Ureter (tissue), 1 donor: ENCODE results near the gene ALAS1. TPM values are rescaled to one million over a fixed set of nuclear protein-coding genes. Genes with fewer than 3 reads are reported as not detected.

Source experiments
- DNase-seq: peaks from one replicate; pipeline ENCODE4 v3.0.0-alpha.2; 2020; ENCODE audit warnings: low spot score
- total RNA-seq: library from RNA; stranded (reverse); gene quantifications from one replicate; pipeline ENCODE4 v1.2.4, GENCODE V29; 2023
- donor health status: DM: yes; HTN: yes; CAD: no.

ALAS1 gene
- total RNA-seq, 1 donor from 2014 or later: 144 TPM

DNA sequence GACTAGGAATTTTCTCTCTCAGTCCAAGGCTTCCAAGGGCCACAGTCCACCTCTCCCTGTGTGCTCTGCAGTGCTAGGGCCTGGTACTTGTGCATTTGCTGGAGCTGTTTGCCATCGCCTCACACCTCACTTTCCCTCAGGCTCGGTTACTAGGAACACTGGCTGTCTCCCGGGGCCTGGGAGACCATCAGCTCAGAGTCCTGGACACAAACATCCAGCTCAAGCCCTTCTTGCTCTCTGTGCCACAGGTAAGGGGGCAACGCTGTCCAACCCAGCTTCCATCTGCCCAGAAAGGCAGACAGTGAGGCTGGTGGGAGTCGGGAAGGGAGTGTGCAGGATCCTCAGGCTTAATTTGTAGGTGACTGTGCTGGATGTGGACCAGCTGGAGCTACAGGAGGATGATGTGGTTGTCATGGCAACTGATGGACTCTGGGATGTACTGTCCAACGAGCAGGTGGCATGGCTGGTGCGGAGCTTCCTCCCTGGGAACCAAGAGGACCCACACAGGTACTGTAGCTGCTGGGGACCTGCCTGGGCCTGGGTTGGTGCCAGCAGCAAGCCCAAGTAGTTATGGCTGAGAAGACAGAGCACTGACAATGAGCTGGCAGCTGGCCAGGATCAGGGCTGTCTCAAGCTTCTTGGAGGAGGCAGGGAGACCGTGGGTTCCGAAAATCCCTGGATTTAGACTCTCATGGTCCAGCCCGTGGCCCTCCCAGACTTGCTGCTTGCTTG, 51.0 kb downstream of the ALAS1 start:
- no peak for DNase-seq

DNA sequence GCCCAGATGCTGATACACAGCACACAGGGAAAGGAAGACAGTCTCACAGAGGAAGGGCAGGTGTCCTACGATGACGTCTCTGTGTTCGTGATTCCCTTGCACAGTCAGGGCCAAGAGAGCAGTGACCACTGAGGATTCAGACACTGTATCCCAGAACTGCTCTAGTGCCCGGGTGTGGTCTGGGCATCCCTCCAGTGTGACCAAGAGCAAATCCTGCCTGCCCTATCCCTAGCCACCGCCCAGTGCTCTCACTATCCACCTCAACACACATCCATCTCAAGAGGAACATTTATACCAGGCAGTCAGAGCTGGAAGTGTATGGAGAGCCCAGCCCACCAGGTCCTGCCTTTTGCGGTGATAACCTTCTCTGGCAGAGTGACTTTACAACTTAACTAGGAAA, 51.7 kb downstream of the ALAS1 start:
- DNase-seq: no peak

DNA sequence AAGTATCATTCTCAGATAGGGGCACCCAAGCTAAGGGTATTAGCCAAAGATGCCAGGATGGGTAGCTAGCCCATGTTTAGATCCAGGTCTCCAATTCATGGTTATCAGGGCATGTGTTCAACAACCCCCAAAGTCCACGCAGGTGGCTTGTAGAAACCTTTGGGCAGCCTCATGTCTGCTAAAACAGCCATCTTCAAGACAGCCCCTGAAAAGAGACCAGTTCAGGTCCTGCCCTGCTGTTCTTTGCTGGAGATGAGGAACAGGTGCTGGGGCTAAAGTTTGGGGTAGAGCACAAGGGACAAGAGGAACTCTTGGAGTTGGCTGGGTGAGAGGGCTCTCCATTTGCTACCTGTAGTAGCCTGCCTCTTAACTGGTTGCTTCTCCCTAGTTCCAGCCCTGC, 52.2 kb downstream of the ALAS1 start:
- no peak for DNase-seq

DNA sequence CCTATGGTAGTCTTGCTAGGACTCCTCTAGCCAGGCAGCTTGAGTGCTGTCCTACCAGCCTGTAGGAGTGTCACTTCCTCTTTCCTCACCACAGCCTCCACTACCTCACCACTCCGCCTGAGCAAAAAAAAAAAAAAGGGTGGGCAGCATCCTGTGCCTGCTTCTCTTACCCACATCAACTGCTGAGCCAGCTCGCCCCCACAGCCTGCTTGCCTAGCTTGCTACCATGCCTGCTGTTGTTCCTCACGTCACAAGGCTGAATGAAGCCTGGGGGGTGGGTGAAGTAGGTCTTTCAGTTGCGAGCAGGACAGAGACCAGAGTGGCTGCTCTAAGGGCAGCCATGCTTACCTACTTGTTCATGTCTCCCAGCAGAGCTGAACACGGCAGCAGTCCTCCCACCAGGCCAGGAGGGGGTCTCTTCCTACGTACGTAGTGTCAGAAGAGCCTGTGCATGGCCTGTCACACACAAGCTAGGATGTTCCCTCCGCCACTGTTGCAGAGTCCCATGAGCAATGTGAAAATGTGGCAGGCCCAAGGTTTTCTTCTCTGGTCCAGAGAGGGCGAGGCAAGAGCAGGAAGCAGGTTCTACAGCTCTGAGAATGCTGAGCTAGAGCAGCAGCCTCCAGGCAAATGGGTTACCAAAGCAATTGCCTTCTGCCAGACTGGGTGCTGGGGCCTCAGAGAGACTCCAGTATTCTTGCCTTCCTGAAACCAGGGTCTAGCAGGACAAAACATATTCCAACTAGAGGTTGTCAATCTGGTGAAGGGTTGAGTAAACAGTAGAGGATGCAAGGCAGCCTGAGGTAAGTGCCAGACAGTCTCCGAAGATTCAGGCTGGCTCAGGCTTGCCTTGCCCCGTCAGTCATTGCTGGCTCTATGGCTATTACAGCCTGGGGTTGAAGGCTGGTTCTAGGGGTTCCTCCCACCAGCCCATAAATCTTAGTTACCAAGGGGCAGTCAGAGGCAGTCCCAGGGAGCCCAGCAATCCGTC, 55.6 kb downstream of the ALAS1 start:
- peak; percentile 56 for DNase-seq

DNA sequence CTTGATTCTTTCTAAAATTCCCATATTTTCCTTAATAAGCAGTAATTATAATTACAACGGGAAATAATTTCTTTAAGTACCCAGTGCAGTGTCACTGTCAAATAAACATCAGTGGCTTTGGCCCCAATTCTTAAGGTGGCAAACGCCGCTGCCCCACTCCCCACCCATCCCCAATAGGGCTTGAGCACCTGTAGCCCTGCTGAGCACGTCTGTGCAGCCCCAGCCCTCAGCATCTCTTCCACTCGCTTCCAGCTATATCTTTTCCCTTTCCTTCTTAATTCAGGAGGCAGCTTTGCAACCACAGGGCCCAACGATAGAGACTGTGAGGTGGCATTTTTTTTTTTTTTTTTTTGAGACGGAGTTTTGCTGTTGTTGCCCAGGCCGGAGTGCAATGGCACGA, 56.6 kb downstream of the ALAS1 start:
- no peak for DNase-seq

GRCh38 chr3:52256159-52256558, 58.2 kb downstream of the ALAS1 start:
- no peak for DNase-seq

DNA sequence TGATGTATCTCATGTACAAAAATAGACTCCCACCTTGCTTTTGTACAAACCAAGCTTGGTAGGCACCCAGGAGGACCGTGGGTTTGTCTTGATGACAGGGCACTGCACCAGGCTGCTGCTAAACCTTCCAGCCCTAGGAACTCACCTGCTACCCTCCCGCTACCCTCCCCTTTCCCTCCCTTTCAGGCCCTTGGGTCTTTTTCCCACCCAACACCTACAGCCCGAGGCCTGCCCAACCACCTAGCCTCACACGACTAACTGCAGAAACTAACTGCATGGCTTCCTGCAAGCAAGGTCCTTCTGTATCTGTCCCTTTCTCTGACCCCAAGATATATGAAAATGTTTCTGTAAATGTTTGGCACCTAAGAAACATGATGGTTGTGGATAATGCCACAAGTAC, 58.7 kb downstream of the ALAS1 start:
- DNase-seq: no peak

GRCh38 chr3:52257911-52258310, 60.0 kb downstream of the ALAS1 start:
- no peak for DNase-seq

DNA sequence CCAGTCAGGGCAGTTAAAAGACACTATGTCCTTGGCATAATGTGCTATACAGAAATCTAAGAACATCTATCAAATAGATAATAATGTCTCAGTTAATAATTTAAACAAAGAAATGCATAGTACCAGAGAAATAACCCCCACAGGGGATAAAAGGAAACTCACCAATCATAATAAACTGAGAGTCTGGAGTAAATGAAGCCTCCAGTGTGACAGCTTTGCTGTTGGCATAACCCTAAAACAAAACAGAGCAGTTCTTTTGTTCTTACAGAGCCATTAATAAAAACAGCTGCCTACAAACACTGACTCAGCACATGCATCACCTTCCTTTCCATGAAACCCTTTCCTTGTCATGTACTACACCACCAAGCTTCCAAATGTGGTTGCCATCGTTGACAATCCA, 61.1 kb downstream of the ALAS1 start:
- DNase-seq: no peak

DNA sequence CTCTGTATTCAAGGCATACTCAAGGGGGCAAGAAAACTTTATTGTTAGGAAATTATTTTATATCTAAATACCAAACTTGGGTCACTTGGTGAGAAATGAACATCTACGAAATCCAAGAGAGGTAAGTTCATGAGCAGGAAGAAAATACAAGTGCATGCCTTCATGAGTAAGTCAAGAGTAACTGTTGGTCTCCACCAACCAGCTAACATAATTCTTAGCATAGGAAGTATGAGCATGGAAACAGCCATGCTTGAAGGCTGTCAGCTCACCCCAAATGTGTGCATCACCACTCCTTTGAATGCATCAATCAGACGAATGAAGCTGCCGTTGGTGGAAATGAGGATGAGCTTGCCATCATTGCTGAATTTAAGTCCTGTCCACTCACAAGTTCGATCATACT, 61.5 kb downstream of the ALAS1 start:
- DNase-seq: no peak

DNA sequence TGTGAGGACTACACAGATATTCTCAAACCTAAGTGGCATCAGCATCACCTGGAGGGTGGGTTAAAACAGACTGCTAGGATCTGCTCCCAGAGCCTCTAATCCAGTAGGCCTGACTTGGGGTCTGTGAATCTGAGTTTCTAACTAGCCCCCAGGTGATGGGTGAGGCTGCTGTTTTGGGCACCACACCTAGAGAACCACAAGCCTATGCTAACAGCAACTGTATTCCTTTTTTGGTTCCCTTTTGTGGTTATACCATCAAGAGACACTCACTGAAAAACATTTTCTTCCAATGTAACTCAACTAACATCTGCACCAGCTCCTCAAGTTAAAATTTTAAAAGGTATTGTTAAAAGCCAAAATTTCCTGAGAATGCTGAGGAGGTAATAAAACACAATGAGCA, 64.5 kb downstream of the ALAS1 start:
- DNase-seq: no peak

Other genes starting within 250 kb of the ALAS1 start
- gene GPR62, start 242.8 kb upstream of the ALAS1 start, total RNA-seq: 0.57 TPM
- gene PCBP4, start 230.7 kb upstream of the ALAS1 start, total RNA-seq: 40.8 TPM
- 55.3 TPM for gene ABHD14B, start 224.1 kb upstream of the ALAS1 start, total RNA-seq
- gene ABHD14A, start 223.1 kb upstream of the ALAS1 start, total RNA-seq: 19.4 TPM
- gene ACY1, start 214.6 kb upstream of the ALAS1 start, total RNA-seq: 72.8 TPM
- gene RPL29, start 202.3 kb upstream of the ALAS1 start, total RNA-seq: 1,577 TPM
- 22.2 TPM for gene DUSP7, start 141.6 kb upstream of the ALAS1 start, total RNA-seq
- gene POC1A, start 43.7 kb upstream of the ALAS1 start, total RNA-seq: 3.6 TPM
- 0.26 TPM for gene TLR9, start 27.5 kb downstream of the ALAS1 start, total RNA-seq
- 65.3 TPM for gene TWF2, start 41.0 kb downstream of the ALAS1 start, total RNA-seq
- gene PPM1M, start 47.6 kb downstream of the ALAS1 start, total RNA-seq: 16.1 TPM
- 81.6 TPM for gene WDR82, start 80.5 kb downstream of the ALAS1 start, total RNA-seq
- 18.7 TPM for gene GLYCTK, start 89.7 kb downstream of the ALAS1 start, total RNA-seq
- gene DNAH1, start 118.2 kb downstream of the ALAS1 start, total RNA-seq: 16.6 TPM
- 62.4 TPM for gene BAP1, start 211.8 kb downstream of the ALAS1 start, total RNA-seq
- gene PHF7, start 212.5 kb downstream of the ALAS1 start, total RNA-seq: 11.4 TPM
- 7.5 TPM for gene SEMA3G, start 246.9 kb downstream of the ALAS1 start, total RNA-seq